Measurements from ENCODE around the gene PARL.

Gene PARL

GRCh38 chr3:183884427-183885296 lies at the start of gene PARL:
PARL (minus strand) TSS chr3:183884880; CDS start chr3:183884846, 34 bp downstream.
- DNase-seq (ENCODE audit: low spot score) = peak; percentile 95

- DNase-seq (ENCODE audit: low spot score) = no peak
These were observed 48.5 kb upstream of the PARL start for GRCh38 chr3:183933160-183933559.

- no peak for DNase-seq (ENCODE audit: low spot score)
These were observed 47.2 kb upstream of the PARL start for GRCh38 chr3:183931881-183932280.

- DNase-seq (ENCODE audit: low spot score) = no peak
These were observed 45.4 kb upstream of the PARL start for GRCh38 chr3:183930086-183930485.

- no peak for DNase-seq (ENCODE audit: low spot score)
These were observed 42.4 kb upstream of the PARL start for GRCh38 chr3:183927059-183927458.

- DNase-seq (ENCODE audit: low spot score) = no peak
These were observed 40.3 kb upstream of the PARL start for GRCh38 chr3:183924956-183925355.

- DNase-seq (ENCODE audit: low spot score) = no peak
These were observed 39.9 kb upstream of the PARL start for GRCh38 chr3:183924543-183924942.

GRCh38 chr3:183922421-183922820 lies 37.7 kb upstream of the PARL start:
- DNase-seq (ENCODE audit: low spot score) = no peak

- DNase-seq (ENCODE audit: low spot score) = no peak
These were observed 36.4 kb upstream of the PARL start for GRCh38 chr3:183921096-183921495.

- DNase-seq (ENCODE audit: low spot score) = no peak
These were observed 35.7 kb upstream of the PARL start for GRCh38 chr3:183920416-183920815.

- DNase-seq (ENCODE audit: low spot score) = no peak
These were observed 33.5 kb upstream of the PARL start for GRCh38 chr3:183918178-183918577.

GRCh38 chr3:183917776-183918175 lies 33.1 kb upstream of the PARL start:
- DNase-seq (ENCODE audit: low spot score) = no peak

- DNase-seq (ENCODE audit: low spot score) = no peak
These were observed 30.2 kb upstream of the PARL start for GRCh38 chr3:183914856-183915255.

GRCh38 chr3:183913580-183913920 lies 28.9 kb upstream of the PARL start:
- no peak for DNase-seq (ENCODE audit: low spot score)

- no peak for DNase-seq (ENCODE audit: low spot score)
These were observed 28.4 kb upstream of the PARL start for GRCh38 chr3:183912895-183913579.

- DNase-seq (ENCODE audit: low spot score) = no peak
These were observed 27.3 kb upstream of the PARL start for GRCh38 chr3:183911763-183912506.

GRCh38 chr3:183911087-183911486 lies 26.4 kb upstream of the PARL start:
- no peak for DNase-seq (ENCODE audit: low spot score)

- no peak for DNase-seq (ENCODE audit: low spot score)
These were observed 24.4 kb upstream of the PARL start for GRCh38 chr3:183909030-183909600.

GRCh38 chr3:183907911-183908331 lies 23.2 kb upstream of the PARL start:
- DNase-seq (ENCODE audit: low spot score) = no peak

- no peak for DNase-seq (ENCODE audit: low spot score)
These were observed 22.5 kb upstream of the PARL start for GRCh38 chr3:183907176-183907575.

- no peak for DNase-seq (ENCODE audit: low spot score)
These were observed 21.7 kb upstream of the PARL start for GRCh38 chr3:183906234-183906921.

All from D341Med (cell line).